Keratinocyte (primary cell): Measurements from ENCODE around the gene KCTD2. TPM values are rescaled to one million over a fixed set of nuclear protein-coding genes. Genes with fewer than 3 reads are reported as not detected.

Experiments used
- DNase-seq: peaks from one replicate; pipeline ENCODE4 v3.0.0-alpha.2; 2011; ENCODE audit warnings: low read depth, missing footprints, low spot score
- FAIRE-seq: peaks from 2 replicates; lab custom pipeline; 2011; peaks lifted over from hg19 to GRCh38; lab: Jason Lieb, UNC
- H2AFZ ChIP-seq: 2 replicates; pipeline ENCODE4 v1.6.0; 2012; ENCODE audit warnings: low read length, control low read depth, inconsistent platforms; ENCODE audit not compliant: control insufficient read depth
- H3K27ac ChIP-seq: 2 replicates; pipeline ENCODE4 v1.5.1; 2011; ENCODE audit warnings: low read length; ENCODE audit not compliant: control insufficient read depth, insufficient read depth
- H3K27me3 ChIP-seq: 3 replicates; pipeline ENCODE4 v1.6.0; 2011; ENCODE audit warnings: low read length; ENCODE audit not compliant: control insufficient read depth, insufficient read depth; ENCODE audit errors: extremely low read depth
- H3K36me3 ChIP-seq, 2 experiments: 2 replicates in 1 of 2; 3 replicates in 1 of 2; pipeline ENCODE4 v1.5.1; 2011; ENCODE audit warnings: low read length in 2 of 2, mild to moderate bottlenecking in 1 of 2; ENCODE audit not compliant: control insufficient read depth in 2 of 2, insufficient read depth in 2 of 2; ENCODE audit errors: extremely low read depth in 1 of 2
- H3K4me1 ChIP-seq: 3 replicates; pipeline ENCODE4 v1.5.1; 2011; ENCODE audit warnings: low read length; ENCODE audit not compliant: control insufficient read depth, insufficient read depth; ENCODE audit errors: extremely low read depth
- H3K4me2 ChIP-seq: 3 replicates; pipeline ENCODE4 v1.6.0; 2011; ENCODE audit warnings: low read depth, low read length; ENCODE audit not compliant: control insufficient read depth, insufficient read depth; ENCODE audit errors: extremely low read depth
- H3K4me3 ChIP-seq, 3 experiments: fragments of 200-600 bp in 1 of 3; sonication (generic) in 1 of 3; 2 replicates in 2 of 3; 3 replicates in 1 of 3; pipeline ENCODE4 v1.5.1; 2011 to 2016; ENCODE audit warnings: low read length in 3 of 3, mild to moderate bottlenecking in 3 of 3, control low read depth in 2 of 3, inconsistent platforms in 1 of 3, low read depth in 1 of 3, mixed read lengths in 1 of 3, mixed run types in 1 of 3, moderate library complexity in 1 of 3; ENCODE audit not compliant: control insufficient read depth in 2 of 3, insufficient read depth in 2 of 3; ENCODE audit errors: extremely low read depth in 1 of 3
- H3K79me2 ChIP-seq: 2 replicates; pipeline ENCODE4 v1.6.0; 2012; ENCODE audit warnings: low read length; ENCODE audit not compliant: control insufficient read depth, insufficient read depth
- H3K9ac ChIP-seq: 3 replicates; pipeline ENCODE4 v1.6.0; 2011; ENCODE audit warnings: low read length; ENCODE audit not compliant: control insufficient read depth, insufficient read depth; ENCODE audit errors: extremely low read depth
- H3K9me1 ChIP-seq: 3 replicates; pipeline ENCODE4 v1.6.0; 2011; ENCODE audit warnings: low read length; ENCODE audit not compliant: control insufficient read depth, insufficient read depth; ENCODE audit errors: extremely low read depth
- H3K9me3 ChIP-seq: 2 replicates; pipeline ENCODE4 v1.5.1; 2012; ENCODE audit warnings: low read depth, low read length; ENCODE audit not compliant: control insufficient read depth
- H4K20me1 ChIP-seq: 3 replicates; pipeline ENCODE4 v1.6.0; 2011; ENCODE audit warnings: low read length; ENCODE audit not compliant: control insufficient read depth, insufficient read depth; ENCODE audit errors: extremely low read depth
- EZH2 ChIP-seq: IDR thresholded peaks from one replicate; pipeline ENCODE4 v1.6.1; 2012; ENCODE audit warnings: inconsistent platforms, mild to moderate bottlenecking, low read length, moderate library complexity
- dilution Hi-C: fragments of 300-500 bp; cut with MboI; formaldehyde crosslinking; loops from one replicate; pipeline ENCODE4 v1.7.0; 2020; ENCODE audit warnings: low sequenced_read_pairs; ENCODE audit not compliant: extremely low pct_ligation_motif_present
- polyA plus RNA-seq, 5 experiments: library from polyadenylated mRNA; depleted of rRNA in 3 of 5; stranded (reverse) in 3 of 5; stranded (forward) in 1 of 5; unstranded in 1 of 5; fragments of >200 nt; gene quantifications; 1 replicate in 1 of 5; 2 replicates in 3 of 5; 3 replicates in 1 of 5; pipeline versions ENCODE4 v1.2.1 to v1.2.3, GENCODE V29; 2011 to 2012; ENCODE audit warnings: missing spikeins in 2 of 5, low read depth in 1 of 5, low replicate concordance in 1 of 5
- TF ChIP-seq, protein P1 (sequence below), 3 experiments: IDR thresholded peaks in 1 of 3; conservative IDR thresholded peaks in 1 of 3; optimal IDR thresholded peaks in 1 of 3; 2 replicates in 2 of 3; 3 replicates in 1 of 3; pipeline versions ENCODE3 to v1.5.1; 2011; ENCODE audit warnings: low read length in 3 of 3, mild to moderate bottlenecking in 3 of 3, moderate library complexity in 2 of 3, control low read depth in 1 of 3, inconsistent platforms in 1 of 3; ENCODE audit not compliant: insufficient read depth in 2 of 3; ENCODE audit errors: extremely low read depth in 1 of 3

Gene KCTD2
- polyA plus RNA-seq, 1 donor (not counting 4 experiments of a cell fraction or from before 2014, with no cell fraction given): 20.7 TPM

DNA sequence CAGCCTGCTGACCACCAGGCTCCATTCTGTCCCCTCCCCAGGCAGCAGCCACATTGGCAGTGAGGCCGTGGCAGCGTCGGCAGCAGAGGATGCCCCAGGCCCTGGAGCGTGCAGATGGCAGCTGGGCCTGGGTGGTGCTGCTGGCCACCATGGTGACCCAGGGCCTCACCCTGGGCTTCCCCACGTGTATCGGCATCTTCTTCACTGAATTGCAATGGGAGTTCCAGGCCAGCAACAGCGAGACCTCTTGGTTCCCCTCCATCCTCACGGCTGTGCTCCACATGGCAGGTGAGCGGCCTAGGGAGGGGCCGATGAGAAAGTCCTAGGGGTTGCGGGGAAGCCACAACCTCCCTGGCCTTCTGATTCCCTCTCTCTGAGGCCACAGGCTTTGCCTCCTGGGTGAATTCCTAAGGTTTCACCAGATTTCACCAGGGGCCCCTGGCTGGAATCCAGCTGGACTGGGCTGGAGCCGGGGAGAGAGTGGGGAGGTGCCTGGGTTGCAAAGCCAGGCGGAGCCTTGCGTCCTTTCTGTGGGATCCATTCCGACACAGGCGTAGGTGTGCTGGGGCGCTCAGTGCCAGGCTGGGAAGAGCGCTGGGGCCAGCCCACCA lies 46.6 kb downstream of the KCTD2 start:
- no peaks in the 10 kb centered on the region for H3K9me1 ChIP-seq
- dilution Hi-C loops: no loop called here
- H3K36me3 ChIP-seq: no peaks in the 10 kb centered on the region
- H2AFZ ChIP-seq: no peak overlapping the region
- no peaks in the 10 kb centered on the region for H3K9me3 ChIP-seq
- no peak overlapping the region for H3K4me3 ChIP-seq
- no peak for FAIRE-seq
- no peak overlapping the region for H3K9ac ChIP-seq
- peaks cover 47% of the 10 kb centered on the region for H3K4me1 ChIP-seq
- no peaks in the 10 kb centered on the region for H3K79me2 ChIP-seq
- H4K20me1 ChIP-seq: no peaks in the 10 kb centered on the region
- H3K27me3 ChIP-seq: no peaks in the 10 kb centered on the region
- no peak for TF ChIP-seq EZH2
- TF ChIP-seq, protein P1, sequence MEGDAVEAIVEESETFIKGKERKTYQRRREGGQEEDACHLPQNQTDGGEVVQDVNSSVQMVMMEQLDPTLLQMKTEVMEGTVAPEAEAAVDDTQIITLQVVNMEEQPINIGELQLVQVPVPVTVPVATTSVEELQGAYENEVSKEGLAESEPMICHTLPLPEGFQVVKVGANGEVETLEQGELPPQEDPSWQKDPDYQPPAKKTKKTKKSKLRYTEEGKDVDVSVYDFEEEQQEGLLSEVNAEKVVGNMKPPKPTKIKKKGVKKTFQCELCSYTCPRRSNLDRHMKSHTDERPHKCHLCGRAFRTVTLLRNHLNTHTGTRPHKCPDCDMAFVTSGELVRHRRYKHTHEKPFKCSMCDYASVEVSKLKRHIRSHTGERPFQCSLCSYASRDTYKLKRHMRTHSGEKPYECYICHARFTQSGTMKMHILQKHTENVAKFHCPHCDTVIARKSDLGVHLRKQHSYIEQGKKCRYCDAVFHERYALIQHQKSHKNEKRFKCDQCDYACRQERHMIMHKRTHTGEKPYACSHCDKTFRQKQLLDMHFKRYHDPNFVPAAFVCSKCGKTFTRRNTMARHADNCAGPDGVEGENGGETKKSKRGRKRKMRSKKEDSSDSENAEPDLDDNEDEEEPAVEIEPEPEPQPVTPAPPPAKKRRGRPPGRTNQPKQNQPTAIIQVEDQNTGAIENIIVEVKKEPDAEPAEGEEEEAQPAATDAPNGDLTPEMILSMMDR (optimal IDR thresholded peaks at IDR 0.05 in 1 of 3, IDR thresholded peaks at IDR 0.05 in 1 of 3, conservative IDR thresholded peaks at IDR 0.05 in 1 of 3; ENCODE audit: extremely low read depth in 1 of 3, insufficient read depth in 2 of 3, low read length in 3 of 3): no peak
- no peak overlapping the region for H3K27ac ChIP-seq
- DNase-seq: no peak
- no peak overlapping the region for H3K4me2 ChIP-seq

DNA sequence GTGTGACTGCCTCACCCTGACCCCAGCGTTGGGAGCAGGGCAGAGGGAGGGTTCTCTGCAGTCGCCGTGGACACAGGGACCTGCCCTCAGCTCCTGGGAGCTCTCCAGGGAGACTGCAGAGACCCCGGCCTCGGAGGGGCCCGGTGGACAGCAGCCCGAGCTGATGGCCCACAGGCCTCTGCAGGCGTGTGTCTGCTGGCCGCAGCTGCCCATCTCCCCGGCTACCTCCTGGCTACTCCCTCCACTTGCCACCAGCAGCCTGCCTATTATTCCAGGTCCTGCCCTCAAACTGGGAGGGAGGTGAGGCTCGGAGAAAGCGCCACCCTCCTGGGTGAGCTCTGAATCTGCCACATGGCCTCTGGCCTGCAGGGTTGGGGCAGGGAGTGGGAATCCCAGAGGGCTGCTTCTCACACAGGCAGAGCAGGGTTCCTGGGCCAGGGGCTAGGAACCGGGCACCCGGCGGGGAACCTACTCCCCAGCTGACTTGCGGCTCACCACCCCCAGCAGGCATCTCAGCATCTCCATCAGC lies 47.9 kb downstream of the KCTD2 start:
- DNase-seq: no peak
- no peak overlapping the region for H3K27ac ChIP-seq
- no peak overlapping the region for H3K4me2 ChIP-seq

More for the DNA sequence above, 47.9 kb downstream of the KCTD2 start:
- dilution Hi-C loops: no loop called here
- Histone ChIP-seq H4K20me1 (no peaks in the 10 kb centered on the region), H3K4me3 (no peak overlapping the region), H3K4me1 (peaks cover 39% of the 10 kb centered on the region), H3K9me1 (no peaks in the 10 kb centered on the region), H3K9me3 (no peaks in the 10 kb centered on the region), H3K79me2 (no peaks in the 10 kb centered on the region), H3K27me3 (no peaks in the 10 kb centered on the region), H3K9ac (no peak overlapping the region), H2AFZ (no peak overlapping the region), H3K36me3 (peaks cover 0 to 1% of the 10 kb centered on the region in 2 experiments)
- TF ChIP-seq, protein P1 (optimal IDR thresholded peaks at IDR 0.05 in 1 of 3, IDR thresholded peaks at IDR 0.05 in 1 of 3, conservative IDR thresholded peaks at IDR 0.05 in 1 of 3; ENCODE audit: extremely low read depth in 1 of 3, insufficient read depth in 2 of 3, low read length in 3 of 3): no peak
- no peak for TF ChIP-seq EZH2
- FAIRE-seq: no peak
